ENCODE measurements around the gene PRMT7.

DNA sequence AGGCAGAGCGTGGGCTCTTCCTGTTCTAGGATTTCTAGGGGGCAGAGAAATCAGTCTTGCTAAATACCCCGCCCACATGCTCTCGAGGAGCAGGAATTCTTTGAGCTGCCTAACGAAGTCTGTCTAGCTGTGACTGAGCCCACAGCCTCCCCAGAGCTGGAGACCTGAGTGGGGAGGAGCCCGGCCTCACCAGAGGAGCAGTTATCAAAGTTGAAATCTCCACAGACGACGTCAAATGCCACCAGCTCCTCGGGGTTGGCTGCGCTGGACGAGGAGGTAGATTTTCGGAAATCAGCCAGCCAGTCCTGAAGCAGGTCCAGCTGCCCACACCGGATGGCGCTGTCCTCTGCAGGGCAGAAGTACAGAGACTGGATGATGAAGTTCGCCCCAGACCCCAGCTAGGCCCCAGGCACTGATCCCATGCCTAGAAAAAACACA, 53.8 kb downstream of the PRMT7 start:
- TF ChIP-seq, protein P1, sequence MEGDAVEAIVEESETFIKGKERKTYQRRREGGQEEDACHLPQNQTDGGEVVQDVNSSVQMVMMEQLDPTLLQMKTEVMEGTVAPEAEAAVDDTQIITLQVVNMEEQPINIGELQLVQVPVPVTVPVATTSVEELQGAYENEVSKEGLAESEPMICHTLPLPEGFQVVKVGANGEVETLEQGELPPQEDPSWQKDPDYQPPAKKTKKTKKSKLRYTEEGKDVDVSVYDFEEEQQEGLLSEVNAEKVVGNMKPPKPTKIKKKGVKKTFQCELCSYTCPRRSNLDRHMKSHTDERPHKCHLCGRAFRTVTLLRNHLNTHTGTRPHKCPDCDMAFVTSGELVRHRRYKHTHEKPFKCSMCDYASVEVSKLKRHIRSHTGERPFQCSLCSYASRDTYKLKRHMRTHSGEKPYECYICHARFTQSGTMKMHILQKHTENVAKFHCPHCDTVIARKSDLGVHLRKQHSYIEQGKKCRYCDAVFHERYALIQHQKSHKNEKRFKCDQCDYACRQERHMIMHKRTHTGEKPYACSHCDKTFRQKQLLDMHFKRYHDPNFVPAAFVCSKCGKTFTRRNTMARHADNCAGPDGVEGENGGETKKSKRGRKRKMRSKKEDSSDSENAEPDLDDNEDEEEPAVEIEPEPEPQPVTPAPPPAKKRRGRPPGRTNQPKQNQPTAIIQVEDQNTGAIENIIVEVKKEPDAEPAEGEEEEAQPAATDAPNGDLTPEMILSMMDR (IDR thresholded peaks at IDR 0.05) = no peak
- no peak for TF ChIP-seq EZH2 (IDR thresholded peaks at IDR 0.05; ENCODE audit: borderline replicate concordance, insufficient read depth, low read depth, low read length, poor library complexity, severe bottlenecking)
